ENCODE data around the gene VEGFC.

The VEGFC gene

DNA sequence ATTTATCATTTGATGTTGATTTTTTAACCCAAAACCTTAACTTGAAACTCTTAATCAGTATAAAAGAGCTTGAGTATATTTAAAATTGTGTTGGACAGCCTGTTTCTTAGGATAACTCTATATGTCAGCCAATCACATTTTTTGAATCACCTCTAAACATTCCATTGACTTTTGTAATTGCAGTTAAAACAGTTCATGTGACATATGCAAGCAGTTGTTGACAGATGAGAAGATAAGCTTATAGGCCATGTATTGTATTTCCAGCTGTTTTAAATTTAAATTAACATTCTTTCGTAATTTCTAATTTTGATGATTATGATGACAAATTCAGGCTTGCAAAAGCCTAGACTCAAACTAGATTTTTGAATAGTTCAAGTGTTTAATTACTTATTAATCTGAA is 17.4 kb downstream of the VEGFC start:
- no peaks in the 10 kb centered on the region for H3K9me3 Mint-ChIP-seq
- H3K4me3 Mint-ChIP-seq: no peak overlapping the region
- DNase-seq (ENCODE audit: low spot score in 2 of 2) (no peak), ATAC-seq (replicated peaks; ENCODE audit: extremely low read depth, poor library complexity, severe bottlenecking) (no peak)
- peaks cover 2% of the 10 kb centered on the region for H3K36me3 Mint-ChIP-seq (ENCODE audit: insufficient read depth)
- H3K27me3 Mint-ChIP-seq: no peaks in the 10 kb centered on the region
- H3K4me1 Mint-ChIP-seq: no peaks in the 10 kb centered on the region
- no peak overlapping the region for H3K27ac Mint-ChIP-seq (ENCODE audit: low read depth)

DNA sequence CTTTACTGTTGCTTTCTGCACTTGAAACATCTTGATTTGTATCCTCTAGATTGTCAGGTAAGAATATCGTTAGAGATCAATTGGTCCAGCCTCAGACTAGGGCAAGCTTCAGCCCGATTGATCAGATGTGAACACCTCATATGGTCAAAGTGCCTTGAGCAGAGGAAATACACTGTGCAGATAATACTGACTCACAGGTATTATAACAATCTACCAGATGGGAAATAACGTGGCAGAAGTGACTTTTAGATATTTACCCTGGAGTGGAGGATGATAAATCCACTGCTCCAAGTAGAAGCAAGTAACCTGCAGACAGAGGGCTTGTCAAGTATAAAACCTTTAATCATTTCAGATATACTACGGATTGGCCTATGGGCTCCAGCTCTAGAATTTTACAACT is 17.9 kb downstream of the VEGFC start:
- no peak overlapping the region for H3K4me3 Mint-ChIP-seq
- H3K36me3 Mint-ChIP-seq (ENCODE audit: insufficient read depth): peaks cover under 1% of the 10 kb centered on the region
- no peaks in the 10 kb centered on the region for H3K9me3 Mint-ChIP-seq
- H3K27ac Mint-ChIP-seq (ENCODE audit: low read depth): no peak overlapping the region
- DNase-seq (ENCODE audit: low spot score in 2 of 2): no peak
- H3K4me1 Mint-ChIP-seq: no peaks in the 10 kb centered on the region
- ATAC-seq (replicated peaks; ENCODE audit: extremely low read depth, poor library complexity, severe bottlenecking): no peak
- H3K27me3 Mint-ChIP-seq: no peaks in the 10 kb centered on the region

DNA sequence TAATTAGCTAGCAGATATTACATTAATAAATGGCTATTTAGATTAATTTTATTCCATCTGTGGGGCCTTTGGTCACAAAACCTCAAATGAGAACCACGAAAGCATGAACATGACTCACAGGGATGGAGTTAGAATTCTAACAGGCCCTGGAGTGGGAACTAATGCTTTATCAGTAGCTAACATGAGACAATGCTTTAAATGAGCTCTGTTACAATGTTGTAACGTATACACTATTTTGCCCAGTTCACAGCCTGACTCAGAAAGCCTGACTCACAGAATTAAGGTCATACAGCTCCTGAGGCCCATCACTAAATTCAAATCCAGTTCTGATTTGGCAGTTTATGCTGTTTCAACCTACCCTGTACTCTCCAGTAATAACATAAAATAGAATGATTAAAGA is 23.2 kb downstream of the VEGFC start:
- peaks cover 16% of the 10 kb centered on the region for H3K9me3 Mint-ChIP-seq
- no peaks in the 10 kb centered on the region for H3K36me3 Mint-ChIP-seq (ENCODE audit: insufficient read depth)
- ATAC-seq (replicated peaks; ENCODE audit: extremely low read depth, poor library complexity, severe bottlenecking) (no peak), DNase-seq (ENCODE audit: low spot score in 2 of 2) (no peak)
- H3K27ac Mint-ChIP-seq (ENCODE audit: low read depth): no peak overlapping the region
- H3K27me3 Mint-ChIP-seq: no peaks in the 10 kb centered on the region
- no peak overlapping the region for H3K4me3 Mint-ChIP-seq
- no peaks in the 10 kb centered on the region for H3K4me1 Mint-ChIP-seq

DNA sequence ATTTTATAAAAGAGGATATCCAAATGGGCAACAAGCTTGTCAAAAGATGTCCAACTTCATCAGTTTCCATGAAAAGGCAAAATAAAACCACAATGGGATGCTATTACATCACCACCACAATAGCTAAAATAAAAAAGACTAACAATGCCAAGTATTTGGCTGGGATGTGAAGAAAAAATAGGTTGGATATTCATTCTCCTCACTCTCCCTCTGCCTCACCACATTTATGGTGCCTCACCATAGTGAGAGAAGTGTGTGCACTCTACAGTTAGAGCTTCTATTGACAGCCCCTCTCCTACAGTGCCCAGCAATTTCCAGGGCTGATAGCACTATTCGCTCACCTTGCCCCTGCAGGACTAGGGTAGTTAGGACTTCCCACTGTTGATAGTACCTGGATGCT is 25.5 kb downstream of the VEGFC start:
- H3K4me3 Mint-ChIP-seq: no peak overlapping the region

DNA sequence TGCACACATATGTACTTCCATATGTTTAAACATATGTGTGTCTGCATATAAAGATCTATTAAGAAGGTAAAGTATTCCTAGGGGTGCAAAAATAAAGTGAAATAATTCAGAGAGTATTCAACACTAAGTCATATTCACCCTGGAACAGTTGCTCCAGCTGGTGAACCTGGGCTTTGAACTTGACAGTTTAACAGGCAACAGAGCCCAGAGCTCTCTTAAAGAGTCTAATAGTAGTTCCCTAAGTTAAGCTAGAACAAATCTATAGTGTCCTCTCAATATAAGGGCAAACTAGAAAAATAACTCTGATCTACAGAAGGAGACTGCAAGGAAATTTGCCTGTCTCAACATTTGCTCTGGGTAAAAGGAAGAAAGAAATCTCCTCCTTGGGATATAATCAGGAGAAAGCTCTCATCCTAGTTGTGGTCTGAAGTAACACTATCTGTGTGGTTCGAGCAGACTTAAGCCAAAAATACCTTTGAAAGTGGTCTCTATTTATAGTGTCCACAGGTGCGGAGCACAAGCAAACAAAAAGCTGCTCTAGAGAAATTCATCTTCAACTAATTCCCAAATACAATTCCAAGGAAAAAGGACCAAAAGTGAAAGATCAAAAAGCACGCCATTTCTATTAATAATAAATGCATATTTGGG is 29.9 kb downstream of the VEGFC start:
- peaks cover 28% of the 10 kb centered on the region for H3K9me3 Mint-ChIP-seq
- no peaks in the 10 kb centered on the region for H3K27me3 Mint-ChIP-seq
- ATAC-seq (replicated peaks; ENCODE audit: extremely low read depth, poor library complexity, severe bottlenecking): no peak
- H3K4me1 Mint-ChIP-seq: no peaks in the 10 kb centered on the region
- no peaks in the 10 kb centered on the region for H3K36me3 Mint-ChIP-seq (ENCODE audit: insufficient read depth)
- H3K27ac Mint-ChIP-seq (ENCODE audit: low read depth): no peak overlapping the region
- DNase-seq (ENCODE audit: low spot score in 2 of 2): no peak
- H3K4me3 Mint-ChIP-seq: no peak overlapping the region

More for the DNA sequence above, 25.5 kb downstream of the VEGFC start:
- no peaks in the 10 kb centered on the region for H3K27me3 Mint-ChIP-seq
- no peaks in the 10 kb centered on the region for H3K4me1 Mint-ChIP-seq
- H3K9me3 Mint-ChIP-seq: peaks cover 23% of the 10 kb centered on the region
- no peak overlapping the region for H3K27ac Mint-ChIP-seq (ENCODE audit: low read depth)
- ATAC-seq (replicated peaks; ENCODE audit: extremely low read depth, poor library complexity, severe bottlenecking) (no peak), DNase-seq (ENCODE audit: low spot score in 2 of 2) (no peak)
- no peaks in the 10 kb centered on the region for H3K36me3 Mint-ChIP-seq (ENCODE audit: insufficient read depth)

DNA sequence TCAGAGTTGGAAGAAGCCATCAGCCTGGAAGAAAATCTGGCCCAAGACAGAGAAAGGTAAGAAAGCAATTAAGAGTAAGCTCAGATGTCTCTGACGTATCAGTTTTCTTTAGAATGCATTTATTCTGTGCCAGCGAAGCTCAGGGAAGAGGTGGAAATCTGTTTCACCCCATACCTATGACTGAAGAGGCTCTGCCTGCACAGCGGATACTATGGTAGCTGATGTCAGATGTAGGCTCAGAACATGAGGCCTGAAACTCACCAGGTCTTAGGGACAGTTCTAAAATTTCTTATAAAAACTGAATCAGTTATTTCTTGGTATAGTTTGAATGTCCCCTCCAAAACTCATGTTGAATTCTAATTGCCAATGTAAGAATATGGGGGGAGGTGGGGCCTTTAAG is 30.9 kb downstream of the VEGFC start:
- H3K27ac Mint-ChIP-seq (ENCODE audit: low read depth): no peak overlapping the region
- H3K27me3 Mint-ChIP-seq: no peaks in the 10 kb centered on the region
- no peaks in the 10 kb centered on the region for H3K4me1 Mint-ChIP-seq
- no peak for DNase-seq (ENCODE audit: low spot score in 2 of 2)
- H3K4me3 Mint-ChIP-seq: no peak overlapping the region
- peaks cover 22% of the 10 kb centered on the region for H3K9me3 Mint-ChIP-seq
- ATAC-seq (replicated peaks; ENCODE audit: extremely low read depth, poor library complexity, severe bottlenecking): no peak
- H3K36me3 Mint-ChIP-seq (ENCODE audit: insufficient read depth): no peaks in the 10 kb centered on the region

DNA sequence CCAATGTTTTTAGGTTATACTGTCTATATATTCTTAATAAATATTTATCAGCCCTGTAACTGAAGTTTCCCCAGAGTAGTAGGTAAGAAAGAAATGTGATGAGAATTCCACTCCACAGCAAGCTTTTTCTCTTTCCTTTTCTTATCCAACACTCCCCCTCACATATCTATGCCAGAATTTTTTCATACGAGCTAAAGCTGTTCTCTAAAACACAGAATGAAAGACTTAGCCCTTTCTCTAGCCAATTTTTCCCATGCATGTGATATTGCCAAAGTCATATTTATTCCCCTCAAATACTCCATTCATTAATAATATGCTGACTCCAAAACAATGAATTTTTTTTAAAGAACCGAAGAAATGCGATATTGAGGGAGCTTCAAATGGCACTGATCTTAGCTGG is 32.3 kb downstream of the VEGFC start:
- DNase-seq (ENCODE audit: low spot score in 2 of 2) (no peak), ATAC-seq (replicated peaks; ENCODE audit: extremely low read depth, poor library complexity, severe bottlenecking) (no peak)
- no peaks in the 10 kb centered on the region for H3K36me3 Mint-ChIP-seq (ENCODE audit: insufficient read depth)
- H3K27ac Mint-ChIP-seq (ENCODE audit: low read depth): no peak overlapping the region
- no peaks in the 10 kb centered on the region for H3K4me1 Mint-ChIP-seq
- no peak overlapping the region for H3K4me3 Mint-ChIP-seq
- H3K9me3 Mint-ChIP-seq: peaks cover 15% of the 10 kb centered on the region
- H3K27me3 Mint-ChIP-seq: no peaks in the 10 kb centered on the region

DNA sequence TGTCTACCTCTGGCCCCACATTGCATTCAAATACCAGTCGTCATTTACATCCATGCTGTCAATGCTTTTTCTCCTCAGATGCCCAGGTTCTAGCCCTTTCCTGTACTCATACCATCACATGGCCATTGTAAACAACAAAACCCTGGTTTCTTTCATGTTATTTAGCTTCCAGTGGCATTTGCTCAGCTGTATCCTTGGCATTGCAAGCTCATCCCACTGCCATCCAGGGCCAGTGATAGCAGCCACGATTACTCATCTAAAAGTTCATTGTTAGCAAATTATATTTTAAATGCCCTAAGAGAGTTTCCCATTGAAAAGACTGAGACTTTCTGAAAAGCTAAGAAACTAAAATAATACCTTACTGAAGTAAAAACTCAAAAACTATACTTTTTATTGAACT is 34.0 kb downstream of the VEGFC start:
- no peak for ATAC-seq (replicated peaks; ENCODE audit: extremely low read depth, poor library complexity, severe bottlenecking)
- H3K9me3 Mint-ChIP-seq: peaks cover 9% of the 10 kb centered on the region
- no peak overlapping the region for H3K27ac Mint-ChIP-seq (ENCODE audit: low read depth)
- H3K4me1 Mint-ChIP-seq: no peaks in the 10 kb centered on the region
- H3K4me3 Mint-ChIP-seq: no peak overlapping the region
- DNase-seq (ENCODE audit: low spot score in 2 of 2): no peak
- H3K27me3 Mint-ChIP-seq: no peaks in the 10 kb centered on the region
- H3K36me3 Mint-ChIP-seq (ENCODE audit: insufficient read depth): no peaks in the 10 kb centered on the region

DNA sequence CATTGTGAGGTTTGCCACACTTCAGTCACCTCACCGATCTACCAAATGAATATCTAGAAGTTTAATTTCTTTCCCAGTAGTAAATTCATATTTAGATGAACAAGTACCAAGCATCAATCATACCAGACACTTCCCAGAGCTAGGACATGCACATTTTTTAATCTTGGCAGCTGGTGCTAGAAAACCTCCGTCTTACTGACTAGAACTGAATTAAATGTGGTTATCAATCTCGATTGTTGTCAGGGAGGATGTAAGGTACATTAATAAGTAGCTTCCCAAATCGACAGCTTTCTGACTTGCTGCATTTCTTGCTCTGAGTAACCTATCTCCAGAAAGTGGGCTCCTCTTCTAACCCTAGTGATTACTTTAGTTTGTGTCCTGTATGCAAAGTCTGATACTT is 34.4 kb downstream of the VEGFC start:
- H3K4me1 Mint-ChIP-seq: no peaks in the 10 kb centered on the region
- DNase-seq (ENCODE audit: low spot score in 2 of 2) (no peak), ATAC-seq (replicated peaks; ENCODE audit: extremely low read depth, poor library complexity, severe bottlenecking) (no peak)
- no peak overlapping the region for H3K27ac Mint-ChIP-seq (ENCODE audit: low read depth)
- H3K9me3 Mint-ChIP-seq: peaks cover 9% of the 10 kb centered on the region
- no peak overlapping the region for H3K4me3 Mint-ChIP-seq
- no peaks in the 10 kb centered on the region for H3K36me3 Mint-ChIP-seq (ENCODE audit: insufficient read depth)
- no peaks in the 10 kb centered on the region for H3K27me3 Mint-ChIP-seq

DNA sequence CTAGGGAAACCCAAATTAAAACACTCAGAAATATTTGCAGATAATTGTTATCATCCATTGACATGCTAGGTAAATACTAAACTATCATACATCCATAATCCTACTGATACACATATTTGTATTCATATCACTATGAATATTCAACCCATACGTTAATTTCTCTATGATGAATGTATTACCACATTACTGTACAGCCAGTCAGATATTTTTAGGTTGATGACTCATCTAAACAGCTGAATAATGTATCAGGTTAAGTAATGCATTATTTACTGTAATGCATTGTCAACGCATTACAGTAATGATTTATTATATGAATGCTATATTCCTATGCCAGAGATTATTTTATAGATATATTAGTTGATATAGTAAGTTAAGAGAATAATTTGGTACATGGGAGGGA is 37.1 kb downstream of the VEGFC start:
- Mint-ChIP-seq H3K27me3 (no peaks in the 10 kb centered on the region), H3K4me1 (no peaks in the 10 kb centered on the region), H3K36me3 (ENCODE audit: insufficient read depth) (no peaks in the 10 kb centered on the region), H3K27ac (ENCODE audit: low read depth) (no peak overlapping the region), H3K4me3 (no peak overlapping the region), H3K9me3 (peaks cover 9% of the 10 kb centered on the region)
- ATAC-seq (replicated peaks; ENCODE audit: extremely low read depth, poor library complexity, severe bottlenecking) (no peak), DNase-seq (ENCODE audit: low spot score in 2 of 2) (no peak)

DNA sequence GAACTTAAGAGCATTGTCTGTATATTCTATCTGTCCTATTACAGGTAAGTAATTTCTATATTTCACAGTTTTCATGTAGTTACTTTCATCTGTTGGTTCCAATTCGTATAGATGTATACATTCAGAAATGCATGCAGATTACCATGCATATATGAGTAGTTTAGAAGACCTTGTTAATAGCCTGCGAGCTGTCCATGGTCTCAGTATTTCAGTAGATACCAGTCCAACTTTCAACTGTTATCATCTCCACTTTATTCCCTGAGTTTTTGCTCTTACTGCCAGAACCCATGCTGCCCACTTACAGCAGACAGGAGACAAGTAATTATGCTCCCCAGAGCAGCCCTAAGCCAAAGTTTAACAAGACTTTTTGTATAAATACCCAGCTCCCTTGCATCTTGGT is 37.7 kb downstream of the VEGFC start:
- Mint-ChIP-seq H3K27me3 (no peaks in the 10 kb centered on the region), H3K9me3 (peaks cover 9% of the 10 kb centered on the region), H3K36me3 (ENCODE audit: insufficient read depth) (no peaks in the 10 kb centered on the region), H3K27ac (ENCODE audit: low read depth) (no peak overlapping the region), H3K4me3 (no peak overlapping the region), H3K4me1 (no peaks in the 10 kb centered on the region)
- no peak for DNase-seq (ENCODE audit: low spot score in 2 of 2)
- no peak for ATAC-seq (replicated peaks; ENCODE audit: extremely low read depth, poor library complexity, severe bottlenecking)

DNA sequence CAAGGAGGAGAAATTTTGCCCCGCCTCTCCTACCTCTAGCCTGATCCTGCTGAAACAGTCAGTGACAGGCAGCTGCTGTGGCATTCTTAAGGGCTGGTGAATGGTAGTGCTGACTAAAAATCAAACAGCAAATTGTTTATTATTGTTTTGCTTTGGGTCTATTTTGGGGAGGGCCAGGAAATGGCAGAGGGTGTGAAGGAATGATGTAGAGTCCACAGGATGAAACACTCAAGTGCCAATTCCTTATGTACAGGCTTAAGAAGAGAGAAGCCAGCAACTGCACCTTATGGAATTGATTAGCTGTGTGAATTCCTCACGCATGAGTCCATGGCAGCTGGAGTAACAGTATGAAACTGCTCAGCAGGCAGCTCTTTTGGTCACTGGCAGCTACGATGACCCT is 39.7 kb downstream of the VEGFC start:
- H3K27me3 Mint-ChIP-seq: no peaks in the 10 kb centered on the region
- no peak overlapping the region for H3K27ac Mint-ChIP-seq (ENCODE audit: low read depth)
- ATAC-seq (replicated peaks; ENCODE audit: extremely low read depth, poor library complexity, severe bottlenecking): no peak
- no peak overlapping the region for H3K4me3 Mint-ChIP-seq
- no peaks in the 10 kb centered on the region for H3K36me3 Mint-ChIP-seq (ENCODE audit: insufficient read depth)
- no peaks in the 10 kb centered on the region for H3K9me3 Mint-ChIP-seq
- H3K4me1 Mint-ChIP-seq: no peaks in the 10 kb centered on the region
- DNase-seq (ENCODE audit: low spot score in 2 of 2): no peak

DNA sequence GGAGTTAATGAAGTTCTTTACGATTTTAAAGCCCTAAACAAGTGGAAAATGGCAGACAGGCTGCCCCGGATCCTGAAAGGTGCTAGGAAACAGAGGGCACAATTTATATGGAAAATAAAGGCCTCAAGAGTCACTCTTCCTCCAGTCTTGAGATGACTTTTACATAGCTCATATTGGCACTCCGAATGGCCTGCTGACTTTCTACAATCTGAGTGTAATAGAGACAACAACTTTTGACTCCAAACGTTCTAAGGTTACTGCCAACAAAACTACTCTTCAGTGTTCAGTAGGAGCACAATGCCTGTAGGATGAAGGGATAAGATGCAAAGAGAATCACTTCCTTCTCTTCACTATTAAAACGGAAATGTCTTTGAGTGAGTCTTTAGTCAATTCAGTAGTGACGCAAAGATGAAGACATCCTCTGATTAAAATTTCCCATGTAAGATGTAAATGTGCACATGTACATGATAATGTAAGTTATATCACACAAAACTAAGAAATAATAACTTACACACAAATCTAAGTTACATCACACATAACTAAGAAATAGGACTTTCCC is 40.5 kb downstream of the VEGFC start:
- Mint-ChIP-seq H3K27ac (ENCODE audit: low read depth) (no peak overlapping the region), H3K4me3 (no peak overlapping the region)
- ATAC-seq (replicated peaks; ENCODE audit: extremely low read depth, poor library complexity, severe bottlenecking): no peak

More for the DNA sequence above, 40.5 kb downstream of the VEGFC start:
- DNase-seq (ENCODE audit: low spot score in 2 of 2): no peak
- no peaks in the 10 kb centered on the region for H3K9me3 Mint-ChIP-seq
- no peaks in the 10 kb centered on the region for H3K4me1 Mint-ChIP-seq
- H3K27me3 Mint-ChIP-seq: no peaks in the 10 kb centered on the region
- no peaks in the 10 kb centered on the region for H3K36me3 Mint-ChIP-seq (ENCODE audit: insufficient read depth)
